Measurements from ENCODE around the gene CARD11.

- TF ChIP-seq CTCF (IDR thresholded peaks at IDR 0.05) = no peak
- TF ChIP-seq POLR2A (IDR thresholded peaks at IDR 0.05) = no peak
Observed at GRCh38 chr7:2970861-2971260, 72.8 kb downstream of the CARD11 start.
